GM19372 (cell line): ENCODE data around the gene NUDT11.
A peak's percentile ranks its signal among the peaks of the same experiment; 100 is the strongest.
"Not testable (repeated sequence)": the region's sequence is repeated elsewhere in the genome, so short reads cannot be mapped to it uniquely, and the experiment has no call there.

Experiments used
- ATAC-seq: cut with Tn5 transposase; IDR thresholded peaks from one replicate; pipeline ENCODE4 v1.9.1; 2021; ENCODE audit warnings: mild to moderate bottlenecking, low read depth, moderate library complexity; ENCODE audit not compliant: unreplicated experiment

NUDT11 gene

DNA sequence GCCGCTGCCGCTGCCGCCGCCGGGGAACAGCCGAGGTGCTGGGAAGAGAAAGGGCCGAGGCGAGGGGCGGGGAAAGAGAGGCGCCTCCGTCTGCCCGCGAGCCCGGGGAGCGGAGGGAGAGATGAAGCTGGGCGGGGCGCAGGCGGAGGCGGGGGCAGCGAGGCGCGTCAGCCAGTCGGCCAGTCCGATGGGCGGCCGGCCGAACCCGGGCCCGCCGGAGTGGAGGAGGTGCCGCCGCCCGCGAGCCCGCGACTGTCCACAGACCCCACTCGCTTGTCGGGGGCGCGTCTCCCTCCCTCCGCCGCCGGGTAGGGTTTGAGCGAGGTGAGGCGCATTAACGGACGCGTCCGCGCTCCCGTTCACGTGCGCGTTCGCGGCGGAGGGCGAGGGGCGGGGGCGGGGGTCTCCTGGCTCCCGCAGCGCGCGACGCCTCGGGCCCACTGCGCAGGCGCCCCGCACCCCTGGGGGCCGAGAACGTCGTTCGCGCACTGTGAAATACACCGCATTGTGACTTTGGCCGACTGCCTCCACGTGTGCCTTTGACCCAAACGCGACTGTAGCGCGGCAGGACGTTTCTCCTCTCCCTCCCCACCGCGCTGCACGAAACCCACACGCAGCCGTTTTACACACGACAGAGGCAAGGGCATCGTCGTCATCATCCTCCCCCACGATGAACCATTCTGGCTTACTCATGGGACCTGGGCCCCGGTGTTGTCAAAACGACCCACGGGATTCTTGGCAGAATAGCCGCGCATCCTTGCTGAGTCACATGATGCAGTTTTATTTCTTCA, at the start of gene NUDT11:
Gene NUDT11 (minus strand): TSS at position 92 of the 791 bp plus-strand sequence. CDS start 148 bp downstream, outside the sequence.
- peak; percentile 84 for ATAC-seq

DNA sequence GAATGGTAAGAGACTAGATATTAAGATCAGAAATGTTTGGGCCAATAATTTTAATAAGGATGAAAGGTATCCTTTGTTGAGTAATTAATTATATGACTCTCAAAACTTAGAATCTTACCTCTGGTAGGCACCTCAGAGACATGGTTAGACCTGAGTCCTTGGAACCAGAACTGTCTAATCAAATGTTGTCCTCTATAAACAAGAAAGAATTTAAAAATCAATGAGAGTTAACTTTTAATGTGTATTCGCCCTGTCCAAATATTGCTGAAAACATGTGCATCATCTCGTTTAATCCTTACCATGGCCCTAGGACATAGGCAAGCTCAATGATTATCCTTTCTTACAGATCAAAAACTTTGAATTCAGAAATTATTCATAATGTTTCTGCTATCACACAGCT, 24.0 kb upstream of the NUDT11 start:
- no peak for ATAC-seq

DNA sequence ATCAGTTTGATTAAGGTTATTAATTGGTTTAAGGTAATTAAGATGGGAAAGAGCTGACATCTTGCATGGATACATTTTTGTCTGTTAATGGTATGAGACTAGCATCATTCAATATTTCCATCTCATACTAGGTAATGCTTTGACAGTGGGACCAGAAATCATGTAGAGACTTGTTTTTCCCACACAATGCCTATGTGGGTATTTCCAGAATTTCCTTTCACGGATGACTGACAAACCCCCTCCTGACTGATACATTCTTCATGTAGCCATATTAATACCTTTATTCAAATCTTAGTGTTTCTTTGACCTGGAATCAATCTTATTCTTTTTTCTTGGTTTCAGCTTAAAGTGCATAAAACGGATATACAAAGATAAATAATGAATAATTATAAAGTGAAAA, 22.7 kb upstream of the NUDT11 start:
- ATAC-seq: not testable (repeated sequence)

DNA sequence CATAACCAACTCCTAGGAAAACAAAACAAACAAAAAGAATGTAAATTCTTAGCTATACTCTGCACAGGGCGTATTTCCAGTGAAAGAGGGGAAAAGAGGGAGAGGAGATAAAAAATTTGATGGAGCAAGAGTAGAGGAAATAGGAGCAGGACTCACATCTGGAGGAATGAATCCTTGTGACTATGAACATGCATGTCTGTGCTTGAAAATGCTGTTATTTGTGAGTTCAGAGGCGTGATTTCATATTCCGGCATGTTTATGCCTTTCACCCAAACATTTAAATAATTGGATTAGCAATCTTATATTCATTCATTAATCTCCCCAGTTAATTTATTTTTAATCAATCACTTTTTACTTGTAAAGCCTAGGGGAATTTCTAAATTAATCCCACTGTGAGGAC, 11.2 kb upstream of the NUDT11 start:
- no peak for ATAC-seq

DNA sequence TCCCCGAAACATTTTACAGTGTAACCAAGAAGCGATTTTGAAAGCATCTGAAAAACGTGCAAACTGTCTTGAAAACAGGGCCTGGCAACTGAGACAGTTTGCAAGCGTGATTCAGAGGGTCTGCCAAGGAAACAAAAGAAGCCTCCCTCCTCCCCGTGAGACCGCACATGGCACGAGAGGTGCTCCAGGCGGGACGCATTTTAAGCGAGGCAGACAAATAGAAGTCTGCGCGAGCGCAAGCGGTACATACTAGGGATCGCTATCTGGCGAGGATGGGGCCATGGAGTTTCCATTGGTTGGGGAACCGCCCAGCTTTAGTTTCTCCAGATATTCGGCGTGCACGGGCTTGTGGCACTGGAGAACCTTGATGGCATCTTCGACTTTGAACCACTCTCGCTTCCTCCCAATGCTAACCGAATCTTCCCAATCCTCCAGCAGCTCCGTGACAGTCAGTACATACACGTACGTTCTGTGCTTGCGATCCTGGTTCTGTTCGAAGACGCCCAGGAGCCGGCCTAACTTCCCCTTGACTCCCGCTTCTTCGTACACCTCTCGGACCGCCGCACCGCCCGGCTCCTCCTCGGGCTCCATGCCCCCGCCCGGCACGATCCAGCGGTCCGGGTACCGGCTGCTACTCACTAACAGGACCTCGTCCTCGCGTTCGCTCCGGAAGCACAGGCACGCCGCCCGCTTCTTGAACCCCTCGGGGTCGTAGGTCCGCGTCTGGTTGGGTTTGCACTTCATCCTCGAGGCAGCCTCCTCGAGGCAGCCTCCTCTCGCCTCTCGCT, 497 bp downstream of the NUDT11 start:
- ATAC-seq: peak; percentile 24

DNA sequence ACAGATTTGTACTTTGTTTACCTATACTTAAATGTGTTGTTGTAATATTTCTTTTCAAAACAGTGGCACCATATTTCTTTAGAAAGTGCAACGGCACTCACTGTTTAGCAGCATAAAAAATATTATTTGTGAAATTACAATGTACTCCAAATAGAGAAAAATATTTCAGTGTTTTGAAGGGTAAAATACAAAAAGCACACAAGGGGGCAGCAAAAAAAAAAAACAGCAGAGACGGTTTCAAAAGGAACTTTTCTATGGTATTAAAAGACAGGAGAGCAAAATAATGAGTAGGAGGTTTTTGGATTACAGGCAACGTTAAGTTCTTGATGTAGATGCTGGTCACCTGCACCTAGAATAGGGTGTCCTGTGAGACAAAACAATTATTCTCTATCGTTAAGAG, 2.0 kb downstream of the NUDT11 start:
- ATAC-seq: no peak

DNA sequence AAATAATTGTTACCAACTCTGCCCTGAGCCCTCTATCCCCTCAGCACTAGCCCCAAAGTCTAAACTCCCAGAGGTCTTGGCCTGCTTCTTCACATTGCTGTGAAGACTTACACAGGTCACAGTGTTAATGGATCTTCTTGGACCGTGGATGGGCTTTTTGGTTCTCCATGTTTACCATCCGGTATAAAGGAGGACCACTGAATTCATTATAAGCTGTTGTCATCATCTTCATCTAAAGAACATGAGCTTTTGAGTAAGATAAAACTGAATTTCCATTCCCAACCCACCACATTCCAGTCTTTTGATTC, 8.5 kb downstream of the NUDT11 start:
- no peak for ATAC-seq

DNA sequence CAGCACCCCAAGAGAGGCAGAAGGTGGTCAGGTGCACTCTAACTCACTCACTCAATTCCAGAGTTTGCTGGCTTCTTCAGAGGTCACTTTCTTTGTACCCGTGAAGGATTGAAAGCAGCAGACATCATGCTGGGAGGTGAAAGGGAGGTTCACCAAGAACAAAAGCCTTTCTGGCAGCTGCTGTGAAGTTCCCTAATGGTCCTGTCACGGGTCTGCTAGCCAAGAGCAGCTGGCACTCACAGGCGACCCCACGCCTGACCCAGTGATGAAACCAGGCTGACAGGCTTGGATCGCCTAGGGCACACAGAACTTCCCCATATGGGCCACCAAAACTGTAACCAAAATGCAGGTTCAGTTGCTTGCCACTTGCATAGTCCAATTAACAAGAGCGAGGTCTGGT, 11.8 kb downstream of the NUDT11 start:
- no peak for ATAC-seq

DNA sequence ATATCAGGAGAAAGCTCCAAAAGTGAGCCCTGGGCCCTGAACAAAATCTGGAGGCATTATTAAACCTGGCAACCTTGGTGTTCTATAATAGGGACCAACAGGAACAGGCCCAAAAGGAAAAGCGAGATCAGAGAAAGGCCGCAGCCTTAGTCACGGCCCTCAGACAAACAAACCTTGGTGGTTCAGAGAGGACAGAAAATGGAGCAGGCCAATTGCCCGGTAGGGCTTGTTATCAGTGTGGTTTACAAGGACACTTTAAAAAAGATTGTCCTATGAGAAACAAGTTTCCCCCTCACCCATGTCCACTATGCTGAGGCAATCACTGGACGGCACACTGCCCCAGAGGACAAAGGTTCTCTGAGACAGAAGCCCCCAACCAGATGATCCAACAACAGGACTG, 14.0 kb downstream of the NUDT11 start:
- ATAC-seq: not testable (repeated sequence)

DNA sequence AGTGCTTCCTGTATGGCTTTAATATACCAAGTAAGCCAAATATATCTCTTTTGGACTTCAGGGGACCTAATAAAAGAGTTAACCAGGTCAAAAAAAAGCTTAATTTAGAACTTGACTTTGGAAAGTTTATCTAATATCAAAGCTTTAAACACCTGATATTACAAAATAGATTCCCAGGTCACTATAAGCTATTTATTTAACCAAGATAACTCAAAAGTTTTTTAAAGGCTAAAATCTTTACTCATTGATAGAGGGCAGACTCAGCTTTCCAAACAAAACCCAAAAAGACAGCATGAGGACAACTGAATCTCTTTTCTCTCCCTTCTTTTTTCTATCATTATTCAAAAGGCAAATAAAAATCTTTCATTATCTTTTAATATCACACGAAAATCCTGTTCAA, 19.5 kb downstream of the NUDT11 start:
- ATAC-seq: no peak

DNA sequence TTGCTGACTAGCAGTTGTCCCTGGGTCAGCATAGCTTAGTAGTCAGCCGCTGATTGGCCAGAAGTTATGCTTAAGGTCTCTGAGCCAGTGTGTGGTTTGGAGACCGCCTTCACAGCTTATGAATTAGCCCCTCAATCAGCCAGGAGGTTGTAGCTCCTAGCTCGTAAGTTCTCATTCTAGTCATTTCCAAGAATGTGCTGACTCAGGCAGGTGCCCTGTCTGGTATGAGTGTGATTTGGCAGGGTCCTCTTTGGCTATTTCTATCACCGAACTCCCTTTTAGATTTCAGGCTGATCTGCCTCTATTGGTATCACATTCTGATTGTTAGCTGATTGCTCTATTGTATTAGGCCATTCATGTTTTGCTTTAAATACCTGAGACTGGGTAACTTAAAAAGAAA, 33.1 kb downstream of the NUDT11 start:
- ATAC-seq: no peak

DNA sequence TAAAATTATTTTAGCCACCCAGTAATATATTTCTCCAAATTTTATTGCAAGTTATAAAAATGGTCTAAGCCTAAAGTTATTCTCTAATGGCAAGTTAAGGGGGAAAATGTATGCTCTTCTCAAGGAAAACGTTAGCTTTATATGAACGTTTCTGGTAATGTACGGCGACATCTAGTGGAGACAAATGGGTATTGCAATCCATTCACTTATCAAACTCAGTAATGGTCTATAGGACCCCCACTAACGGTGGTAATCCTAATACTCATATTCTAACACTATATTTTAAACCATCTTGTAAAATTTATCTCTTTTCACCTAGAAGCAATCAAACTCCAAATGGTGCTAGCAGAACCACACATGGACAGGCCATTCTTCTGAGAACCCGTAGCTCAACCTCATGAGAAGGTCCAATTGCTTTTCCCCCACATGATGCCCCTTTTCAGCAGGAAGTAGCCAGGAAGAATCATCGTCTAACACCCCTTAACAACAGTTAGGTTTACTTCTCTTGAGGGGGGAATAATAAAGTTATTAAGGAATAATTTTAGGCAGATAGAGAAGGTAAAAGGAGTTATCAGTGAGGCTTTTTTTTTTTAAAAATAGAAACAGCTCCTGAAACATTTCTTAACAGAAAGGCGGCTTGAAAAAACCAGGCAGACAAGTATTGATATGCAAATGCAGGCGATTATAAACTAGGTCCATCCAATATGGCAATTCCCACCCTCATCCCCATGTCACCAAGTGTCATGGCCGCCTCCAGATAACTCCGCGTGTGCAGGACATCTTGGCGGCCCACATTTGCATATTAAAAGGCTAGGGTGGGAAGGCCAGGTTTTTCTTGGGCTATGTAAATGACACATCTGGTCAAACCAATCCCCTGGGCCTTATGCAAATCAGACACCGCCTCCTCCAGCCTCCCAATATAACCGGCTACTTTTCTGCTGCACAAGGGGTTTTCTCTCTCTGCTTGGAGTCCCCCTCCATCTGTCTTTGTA, 35.0 kb downstream of the NUDT11 start:
- no peak for ATAC-seq

DNA sequence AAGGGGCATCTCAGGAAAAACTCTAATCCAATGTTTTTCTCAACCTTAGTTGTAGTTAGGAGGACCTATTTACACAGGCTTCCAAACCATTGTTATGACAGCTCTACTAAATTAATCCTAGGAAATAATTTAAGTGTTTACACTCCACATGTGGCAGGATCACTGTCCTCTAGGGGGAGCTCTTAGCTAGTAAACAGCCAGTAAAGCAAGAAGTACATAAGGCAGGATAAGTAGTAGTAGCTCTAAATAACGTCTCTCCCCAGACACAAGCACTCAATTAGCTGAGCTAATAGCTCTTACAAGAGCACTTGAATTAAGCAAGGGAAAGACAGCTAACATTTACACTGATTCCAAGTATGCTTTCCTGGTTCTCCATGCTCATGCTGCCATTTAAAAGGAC, 37.3 kb downstream of the NUDT11 start:
- ATAC-seq: no peak

DNA sequence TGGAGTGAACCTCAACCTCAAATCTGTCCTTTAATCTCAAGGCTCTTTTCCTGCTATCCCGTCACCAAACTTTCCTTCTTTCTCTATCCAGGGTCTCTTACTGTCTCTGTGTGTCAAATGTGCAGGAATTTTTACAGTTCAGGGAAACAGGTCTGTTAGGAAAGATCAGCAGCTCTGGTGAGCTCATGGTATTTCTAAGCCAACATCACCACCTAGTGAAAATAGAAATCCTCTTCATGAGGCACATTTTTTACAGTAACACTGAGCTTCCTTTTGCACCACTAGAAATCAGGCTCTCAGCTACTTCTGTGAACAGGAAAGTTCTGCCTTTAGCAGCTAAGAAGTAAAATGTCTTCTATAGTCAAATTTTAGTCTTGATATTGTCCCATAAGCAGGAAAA, 39.6 kb downstream of the NUDT11 start:
- no peak for ATAC-seq

DNA sequence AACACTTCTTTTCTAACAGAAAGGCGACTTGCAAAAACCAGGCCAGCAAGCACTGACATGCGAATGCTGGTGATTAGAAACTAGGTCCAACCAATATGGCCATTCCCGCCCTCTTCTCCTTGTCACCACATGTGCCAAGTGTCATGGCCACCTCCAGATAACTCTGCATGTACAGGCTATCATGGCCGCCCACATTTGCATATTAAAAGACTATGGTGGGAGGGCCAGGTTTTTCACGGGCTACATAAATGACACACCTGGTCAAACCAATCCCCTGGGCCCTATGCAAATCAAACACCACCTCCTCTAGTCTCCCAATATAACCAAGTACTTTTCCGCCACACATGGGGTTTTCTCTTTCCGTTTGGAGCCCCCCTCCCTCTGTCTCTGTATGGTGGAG, 40.1 kb downstream of the NUDT11 start:
- no peak for ATAC-seq

DNA sequence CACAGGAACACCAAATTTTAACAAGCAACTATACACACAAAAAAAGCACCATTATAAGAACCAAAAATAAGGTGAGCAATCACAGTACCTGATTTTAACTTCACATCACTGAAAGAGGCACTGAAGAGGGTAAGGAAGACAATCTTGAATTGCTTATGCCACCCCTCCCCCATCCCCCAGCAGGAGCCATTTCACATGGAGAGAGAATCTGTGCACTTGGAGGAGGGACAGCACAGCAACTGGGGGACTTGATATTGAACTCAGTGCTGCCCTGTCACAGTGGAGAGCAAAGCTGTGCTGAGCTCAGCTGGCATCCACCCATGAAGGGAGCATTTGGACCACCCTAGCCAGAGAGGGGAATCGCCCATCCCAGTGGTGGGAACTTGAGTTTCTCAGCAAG, 56.0 kb downstream of the NUDT11 start:
- ATAC-seq: no peak
